NCI-H748 treated with DMSO at 0.1 percent for 48 hours (cell line): ENCODE measurements around the gene TLR6.
"Not testable (repeated sequence)": the region's sequence is repeated elsewhere in the genome, so short reads cannot be mapped to it uniquely, and the experiment has no call there.

Source experiments
- DNase-seq: peaks from one replicate; lab custom pipeline; 2025; lab: John Stamatoyannopoulos, UW

TLR6 gene

GRCh38 chr4:38822748-38823303 is 33.8 kb downstream of the TLR6 start:
- DNase-seq = no peak

DNA sequence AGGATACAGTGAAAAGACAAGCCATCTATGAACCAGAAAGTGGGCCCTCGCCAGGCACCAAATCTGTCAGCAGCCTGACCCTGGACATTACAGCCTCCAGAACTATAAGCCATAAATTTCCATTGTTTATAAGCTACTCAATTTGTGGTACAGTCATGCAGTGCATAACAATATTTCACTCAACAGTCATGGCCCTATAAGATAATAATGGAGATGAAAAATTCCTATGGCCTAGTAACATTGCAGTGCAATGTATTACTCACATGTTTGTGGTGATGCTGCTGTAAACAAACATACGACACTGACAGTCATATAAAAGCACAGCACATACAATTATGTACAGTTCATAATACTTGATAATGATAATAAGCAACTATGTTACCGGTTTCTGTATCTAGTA is 34.9 kb downstream of the TLR6 start:
- no peak for DNase-seq

DNA sequence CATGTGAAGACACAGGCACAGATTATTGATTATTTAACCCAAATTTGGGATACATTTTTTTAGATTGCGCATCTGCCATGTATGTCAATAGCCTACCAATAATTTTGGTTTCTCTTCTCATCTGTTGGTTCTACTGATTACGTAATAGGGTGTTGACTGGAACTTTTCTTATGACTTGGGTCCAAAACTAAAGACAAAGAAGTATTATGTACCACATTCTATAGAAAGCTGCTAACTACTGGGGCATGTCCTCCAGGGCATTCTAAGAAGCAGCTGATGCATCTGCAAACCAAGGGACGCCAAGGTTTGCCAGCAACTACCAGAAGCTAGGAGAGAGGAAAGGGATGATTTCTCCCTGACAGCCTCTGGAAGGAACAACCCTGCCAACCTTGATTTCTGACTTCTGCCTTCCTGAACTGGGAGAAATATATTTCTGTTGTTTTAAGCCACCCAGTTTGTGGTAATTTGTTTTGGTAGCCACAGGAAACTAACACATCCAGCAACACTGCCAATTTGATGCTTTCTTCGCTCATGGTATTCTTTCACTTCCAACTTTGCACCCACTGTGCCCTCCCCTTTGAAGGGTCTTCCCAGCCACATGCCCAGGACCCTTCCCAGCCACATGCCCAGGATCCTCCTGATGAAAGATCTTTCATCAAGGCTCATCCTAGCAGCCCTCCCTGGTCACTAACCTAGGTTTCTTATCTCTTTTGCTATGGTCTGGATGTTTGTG is 36.1 kb downstream of the TLR6 start:
- DNase-seq = no peak

GRCh38 chr4:38819569-38819968 is 37.0 kb downstream of the TLR6 start:
- DNase-seq = no peak

GRCh38 chr4:38818441-38818976 is 38.1 kb downstream of the TLR6 start:
- no peak for DNase-seq

DNA sequence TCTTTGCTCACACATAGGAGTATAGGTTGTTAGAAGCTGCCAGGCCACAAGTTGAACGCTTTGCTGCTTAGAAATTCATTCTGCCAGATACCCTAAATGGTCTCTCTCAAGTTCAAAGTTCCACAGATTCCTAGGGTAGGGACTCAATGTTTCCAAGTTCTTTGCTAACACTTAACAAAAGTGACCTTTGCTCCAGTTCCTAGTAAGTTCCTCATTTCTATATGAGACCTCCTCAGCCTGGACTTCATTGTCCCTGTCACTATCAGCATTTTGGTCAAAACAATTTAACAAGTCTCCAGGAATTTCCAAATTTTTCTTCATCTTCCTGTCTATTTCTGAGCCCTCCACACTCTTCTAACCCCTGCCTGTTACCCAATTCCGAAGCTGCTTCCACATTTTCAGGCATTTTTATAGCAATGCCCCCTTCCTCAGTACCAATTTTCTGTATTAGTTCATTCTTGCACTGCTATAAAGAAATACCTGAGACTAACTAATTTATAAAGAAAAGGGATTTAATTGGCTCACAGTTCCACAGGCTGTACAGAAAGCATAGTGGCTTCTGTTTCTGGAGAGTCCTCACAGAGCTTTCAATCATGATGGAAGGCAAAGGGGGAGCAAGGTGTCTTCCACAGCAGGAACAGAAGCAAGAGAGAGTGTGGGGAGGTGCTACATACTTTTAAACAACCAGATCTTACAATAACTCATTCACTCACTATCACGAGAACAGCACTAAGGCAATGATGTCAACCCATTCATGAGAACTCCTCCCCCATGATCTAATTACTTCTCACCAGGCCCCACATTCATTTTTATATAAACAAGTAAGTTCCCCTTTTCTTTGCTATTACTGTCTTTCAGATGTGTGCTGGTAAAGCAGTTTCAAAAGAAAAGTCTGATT is 40.5 kb downstream of the TLR6 start:
- no peak for DNase-seq

DNA sequence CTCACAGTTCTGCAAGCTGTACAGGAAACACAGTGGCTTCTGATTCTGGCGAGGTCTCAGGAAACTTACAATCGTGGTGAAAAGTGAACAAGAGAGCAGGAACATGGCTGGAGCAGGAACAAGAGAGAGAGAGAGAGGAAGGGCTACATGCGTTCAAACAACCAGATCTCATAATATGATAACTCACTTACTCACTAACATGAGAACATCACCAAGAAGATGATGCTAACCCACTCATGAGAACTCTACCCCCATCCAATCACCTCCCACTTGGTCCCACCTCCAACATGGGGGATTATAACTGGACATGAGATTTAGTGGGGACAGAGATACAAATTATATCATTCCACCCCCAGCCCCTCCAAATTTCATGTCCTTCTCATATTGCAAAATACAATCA is 42.2 kb downstream of the TLR6 start:
- no peak for DNase-seq

DNA sequence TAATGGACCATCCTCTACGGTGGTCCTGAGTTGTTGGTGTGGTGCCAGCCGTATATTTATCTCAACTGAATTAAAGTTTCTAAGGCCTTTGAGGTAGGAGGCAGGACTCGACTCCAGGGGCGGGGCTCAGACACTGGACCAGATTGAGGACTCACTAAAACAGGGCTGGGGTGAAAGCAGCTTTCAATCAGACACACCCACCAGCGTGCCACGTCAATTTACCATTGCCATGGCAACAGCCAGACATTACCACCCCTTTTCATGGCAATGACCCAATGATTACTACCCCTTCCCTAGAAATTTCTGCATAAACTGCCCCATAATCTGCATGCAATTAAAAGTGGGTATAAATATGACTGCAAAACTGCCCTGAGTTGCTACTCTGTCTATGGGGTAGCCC is 45.3 kb downstream of the TLR6 start:
- no peak for DNase-seq

- DNase-seq = not testable (repeated sequence)
Measured at GRCh38 chr4:38807462-38807861, 49.2 kb downstream of the TLR6 start.

GRCh38 chr4:38806251-38806650 is 50.4 kb downstream of the TLR6 start:
- DNase-seq = not testable (repeated sequence)

- no peak for DNase-seq
Measured at GRCh38 chr4:38805530-38806145, 51.0 kb downstream of the TLR6 start.

DNA sequence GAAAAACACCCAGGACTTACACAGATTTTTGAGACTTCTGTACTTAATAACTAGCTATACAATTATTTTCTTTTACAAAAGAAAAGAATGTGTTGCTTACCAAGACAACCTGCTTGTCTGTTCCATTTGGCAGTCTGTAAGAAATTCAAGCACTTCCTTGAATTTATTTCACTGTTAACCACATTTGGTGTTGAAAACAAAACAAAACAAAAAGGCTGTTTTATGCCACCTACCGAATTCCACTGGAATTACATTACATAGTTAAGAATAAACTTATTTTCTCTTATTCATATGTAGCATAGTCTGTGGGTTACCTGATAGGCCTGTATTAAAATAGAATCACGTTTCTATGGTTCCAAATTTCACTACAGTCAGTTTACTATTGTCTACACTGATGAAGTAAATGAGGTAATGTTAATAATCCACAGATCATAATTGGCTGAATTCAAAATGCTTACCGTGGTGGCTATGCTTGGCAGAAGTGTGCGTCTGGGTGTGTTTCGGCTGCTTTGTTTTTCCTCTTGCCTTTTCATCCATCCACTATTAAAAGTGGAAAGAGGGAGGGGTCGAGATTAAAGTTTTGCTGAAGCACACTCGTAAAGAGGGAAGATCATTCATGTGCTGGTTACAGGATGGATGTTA is 51.8 kb downstream of the TLR6 start, which contains the start of gene TLR1:
TSS of gene TLR1 (minus strand) at position 138 of the 642 bp plus-strand sequence. CDS start 5,960 bp downstream, outside the sequence.
- DNase-seq = no peak

DNA sequence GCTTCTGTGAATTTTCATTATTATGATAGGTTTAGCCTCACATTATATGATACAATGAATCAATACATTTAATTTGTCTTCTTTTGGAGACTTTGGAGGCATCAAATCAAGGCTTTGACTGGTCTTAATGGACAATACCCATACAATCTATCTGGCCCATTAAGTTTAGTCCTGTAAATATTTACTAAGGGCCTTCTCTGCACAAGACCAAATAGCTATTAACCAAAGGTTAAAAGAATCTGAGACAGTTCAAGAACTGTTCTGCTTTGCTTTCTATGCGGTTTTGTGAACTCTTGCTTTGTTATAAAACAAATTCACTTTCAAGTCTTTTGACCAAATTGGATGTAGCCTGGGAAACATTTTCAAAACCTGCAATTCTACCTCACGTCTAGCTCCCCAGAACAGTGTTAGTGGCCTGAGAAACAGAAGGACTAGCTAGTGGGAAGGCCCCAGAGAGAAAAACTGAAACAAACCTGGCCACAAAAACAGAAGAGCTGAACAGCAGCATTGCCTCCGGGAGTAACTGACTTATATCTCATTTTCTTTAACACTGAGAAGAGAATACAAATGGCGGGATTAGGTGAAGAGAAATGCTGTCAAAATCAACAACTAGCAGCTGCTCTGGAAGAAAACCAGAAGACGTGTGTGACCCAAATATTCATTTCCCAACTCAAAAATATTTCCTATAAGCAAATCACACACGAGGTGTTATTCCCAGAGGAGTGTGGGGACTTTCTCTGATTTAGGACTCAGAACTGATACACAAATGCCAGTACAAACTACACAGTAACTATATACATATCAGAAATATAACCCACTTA is 52.6 kb downstream of the TLR6 start:
- no peak for DNase-seq

DNA sequence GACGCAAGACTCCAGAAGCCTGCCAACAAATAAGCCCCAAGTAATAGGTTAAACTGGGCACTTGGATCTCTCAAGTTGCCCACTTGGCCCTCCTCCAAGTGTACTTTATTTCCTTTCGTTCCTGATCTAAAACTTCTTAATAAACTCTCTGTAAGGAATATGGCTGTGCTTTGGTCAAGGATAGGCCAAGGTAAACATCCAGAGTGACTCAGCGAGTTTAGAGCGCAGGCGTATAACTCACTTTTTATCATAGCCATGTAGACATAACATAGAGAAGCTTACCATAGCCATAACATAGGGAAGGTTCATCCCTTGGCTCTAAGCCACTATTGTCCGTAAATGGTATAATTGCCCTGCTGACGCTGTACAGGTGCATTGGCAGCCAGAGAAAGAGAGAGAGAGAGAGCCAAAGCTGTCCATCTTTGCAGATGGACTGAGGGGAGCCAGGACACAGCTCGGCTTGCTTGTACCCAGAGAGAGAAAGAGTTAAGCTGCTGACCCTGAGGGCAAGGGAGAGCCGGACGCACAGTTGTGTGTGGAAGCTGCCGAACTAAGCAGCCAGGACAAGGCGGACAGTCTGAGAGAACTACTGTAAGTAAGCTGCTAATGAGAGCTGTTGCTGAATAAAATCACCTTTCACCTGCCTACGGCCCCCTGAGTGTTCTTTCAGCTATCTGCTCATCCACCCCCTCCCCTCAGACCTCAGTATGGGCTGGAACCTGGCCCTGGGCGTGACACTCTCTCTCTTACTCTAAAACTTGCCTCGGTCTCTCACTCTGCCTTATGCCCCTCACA is 53.9 kb downstream of the TLR6 start:
- DNase-seq = no peak

DNA sequence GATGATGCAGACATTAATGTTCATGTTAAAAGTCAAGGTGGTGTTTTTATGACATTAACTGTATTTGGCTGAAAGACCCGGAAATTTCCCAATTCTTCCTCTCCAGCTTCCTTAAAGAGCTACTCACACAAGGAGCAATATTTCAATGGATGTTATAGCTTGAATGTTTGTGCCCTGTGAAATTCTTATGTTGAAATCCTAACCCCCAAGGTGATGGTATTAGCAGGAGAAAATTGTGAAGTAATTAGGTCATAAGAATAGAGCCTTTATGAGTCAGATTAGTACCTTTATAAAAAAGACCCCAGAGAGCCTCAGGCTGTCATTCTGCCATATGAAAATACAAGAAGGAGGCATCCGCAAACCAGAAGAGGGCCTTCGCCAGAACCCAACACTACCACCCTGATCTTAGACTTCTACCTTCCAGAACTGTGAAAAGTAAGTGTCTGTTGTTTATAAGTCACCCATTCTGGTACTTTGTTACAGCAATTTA is 55.6 kb downstream of the TLR6 start:
- DNase-seq = no peak

DNA sequence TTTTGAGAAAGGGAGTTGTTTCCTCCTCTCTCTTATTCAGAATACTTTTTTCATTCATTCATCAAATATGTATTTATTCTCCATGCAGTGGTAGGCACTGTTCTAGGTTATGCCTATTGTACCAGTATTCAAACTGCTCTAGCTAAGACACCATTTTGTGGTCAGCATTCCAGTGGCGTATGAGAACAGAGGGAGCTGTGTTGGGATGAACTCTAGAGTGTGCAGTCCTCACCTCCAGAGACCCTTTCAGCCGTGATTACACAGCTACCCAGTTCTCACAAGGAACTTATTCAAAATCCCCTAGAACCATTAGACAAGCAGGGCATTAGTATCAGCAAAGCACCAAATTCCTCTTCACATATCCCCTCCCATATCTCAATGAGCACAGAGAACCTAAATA is 56.3 kb downstream of the TLR6 start:
- no peak for DNase-seq

DNA sequence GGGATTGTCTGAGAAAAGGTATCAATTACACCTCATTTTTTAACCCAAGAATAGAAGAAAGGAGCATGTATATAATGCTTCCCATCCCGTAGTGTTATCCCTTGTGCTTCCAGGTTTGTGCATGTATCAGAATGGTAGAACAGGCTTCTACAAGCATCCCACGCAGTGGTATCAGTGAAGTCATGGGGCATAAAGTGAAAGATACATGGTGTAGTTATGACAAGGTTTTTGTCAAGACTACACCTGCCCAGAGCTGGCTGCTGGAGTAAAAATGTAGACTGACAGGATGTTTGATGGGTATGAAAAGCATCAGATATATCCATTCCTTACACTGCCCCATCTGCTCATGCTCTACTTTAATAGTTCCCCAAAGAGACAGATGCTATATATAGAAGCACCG is 61.5 kb downstream of the TLR6 start:
- no peak for DNase-seq

- no peak for DNase-seq
Measured at GRCh38 chr4:38794051-38794450, 62.6 kb downstream of the TLR6 start.

DNA sequence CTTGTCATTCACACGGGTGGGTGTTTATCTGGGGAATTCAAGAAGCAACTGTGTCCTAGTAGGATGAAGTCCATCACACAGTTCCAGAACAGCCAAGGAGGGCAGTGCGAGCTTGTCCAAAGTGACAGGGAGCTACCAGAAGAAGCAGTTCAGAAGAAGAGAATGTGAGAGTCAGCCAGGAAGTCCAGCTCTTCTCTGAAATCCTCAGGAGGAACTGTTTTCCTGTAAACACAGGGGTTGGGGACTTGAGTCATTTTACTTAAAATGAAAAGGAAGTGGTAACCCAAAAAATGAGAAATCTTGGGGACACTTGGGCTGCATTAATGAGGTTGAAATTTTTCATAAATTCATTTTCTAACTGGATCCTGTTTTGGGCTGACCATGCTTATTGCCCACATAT is 65.6 kb downstream of the TLR6 start:
- DNase-seq = no peak

DNA sequence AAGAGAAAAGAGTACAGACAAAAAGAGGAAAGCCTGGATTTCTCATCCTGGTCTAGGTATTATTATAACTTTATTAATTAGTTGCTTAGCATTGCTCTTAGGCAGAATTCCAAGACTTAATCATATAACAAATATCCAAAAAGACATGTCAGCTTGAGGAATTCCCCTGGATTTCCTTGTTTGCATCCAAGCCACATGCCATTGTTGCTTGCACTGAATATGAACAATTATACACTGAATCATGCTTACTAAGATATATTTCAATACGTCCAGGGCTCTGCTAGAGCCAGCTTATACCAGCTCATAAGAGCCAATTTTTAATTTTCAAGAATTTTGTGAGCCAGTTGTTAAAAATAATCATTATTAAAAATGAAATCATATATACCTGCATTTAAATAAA is 68.3 kb downstream of the TLR6 start:
- no peak for DNase-seq
